Nephron (organoid): Measurements from ENCODE around the gene FBLN2.

Source experiments
- H3K27ac Mint-ChIP-seq, 3 experiments: 2 replicates each; pipeline ENCODE4 v1.8.0; 2020; ENCODE audit warnings: mixed read lengths in 3 of 3, mild to moderate bottlenecking in 2 of 3, moderate library complexity in 1 of 3
- H3K27me3 Mint-ChIP-seq: 2 replicates; pipeline ENCODE4 v1.8.0; 2021; ENCODE audit warnings: low read depth, mild to moderate bottlenecking, moderate library complexity, mixed read lengths
- H3K36me3 Mint-ChIP-seq: 2 replicates; pipeline ENCODE4 v1.8.0; 2020; ENCODE audit warnings: low read depth, mixed read lengths
- H3K4me1 Mint-ChIP-seq: 2 replicates; pipeline ENCODE4 v1.8.0; 2020; ENCODE audit warnings: mixed read lengths
- H3K4me3 Mint-ChIP-seq, 3 experiments: 2 replicates each; pipeline ENCODE4 v1.8.0; 2020; ENCODE audit warnings: mild to moderate bottlenecking in 3 of 3, mixed read lengths in 3 of 3, moderate library complexity in 2 of 3
- H3K9me3 Mint-ChIP-seq: 2 replicates; pipeline ENCODE4 v1.8.0; 2020; ENCODE audit warnings: mixed read lengths
- CTCF ChIP-seq, 3 experiments: fragments of 200-600 bp; sonication (generic); IDR thresholded peaks; one replicate each; pipeline ENCODE4 v1.5.0; 2021; ENCODE audit warnings: antibody characterized with exemption in 3 of 3; ENCODE audit not compliant: unreplicated experiment in 3 of 3

Gene FBLN2

GRCh38 chr3:13617097-13617738 lies 68.3 kb downstream of the FBLN2 start:
- Mint-ChIP-seq H3K36me3 (peaks cover 17% of the 10 kb centered on the region), H3K27me3 (peaks cover 5% of the 10 kb centered on the region), H3K4me1 (no peaks in the 10 kb centered on the region), H3K4me3 (no peak overlapping the region), H3K9me3 (peaks cover 2% of the 10 kb centered on the region), H3K27ac (no peak overlapping the region)
- no peak for TF ChIP-seq CTCF (IDR thresholded peaks at IDR 0.05; ENCODE audit: unreplicated experiment in 3 of 3)

- Mint-ChIP-seq H3K27ac (no peak overlapping the region), H3K4me3 (no peak overlapping the region), H3K36me3 (peaks cover 17% of the 10 kb centered on the region)
These were observed 69.1 kb downstream of the FBLN2 start for GRCh38 chr3:13617981-13618380.

GRCh38 chr3:13618836-13619235 lies 69.9 kb downstream of the FBLN2 start:
- Mint-ChIP-seq H3K27ac (no peak overlapping the region), H3K4me1 (no peaks in the 10 kb centered on the region), H3K9me3 (peaks cover 2% of the 10 kb centered on the region), H3K27me3 (peaks cover 5% of the 10 kb centered on the region), H3K4me3 (no peak overlapping the region), H3K36me3 (peaks cover 17% of the 10 kb centered on the region)
- TF ChIP-seq CTCF (IDR thresholded peaks at IDR 0.05; ENCODE audit: unreplicated experiment in 3 of 3) = no peak

More at GRCh38 chr3:13617981-13618380, 69.1 kb downstream of the FBLN2 start:
- H3K4me1 Mint-ChIP-seq = no peaks in the 10 kb centered on the region
- TF ChIP-seq CTCF (IDR thresholded peaks at IDR 0.05; ENCODE audit: unreplicated experiment in 3 of 3) = no peak
- H3K9me3 Mint-ChIP-seq = peaks cover 2% of the 10 kb centered on the region
- peaks cover 5% of the 10 kb centered on the region for H3K27me3 Mint-ChIP-seq

- H3K9me3 Mint-ChIP-seq = no peaks in the 10 kb centered on the region
- peaks cover 9% of the 10 kb centered on the region for H3K36me3 Mint-ChIP-seq
- no peak overlapping the region for H3K27ac Mint-ChIP-seq
- H3K27me3 Mint-ChIP-seq = peaks cover 5% of the 10 kb centered on the region
- no peak overlapping the region for H3K4me3 Mint-ChIP-seq
- no peak for TF ChIP-seq CTCF (IDR thresholded peaks at IDR 0.05; ENCODE audit: unreplicated experiment in 3 of 3)
- no peaks in the 10 kb centered on the region for H3K4me1 Mint-ChIP-seq
These were observed 70.8 kb downstream of the FBLN2 start for GRCh38 chr3:13619661-13620230.

GRCh38 chr3:13620281-13620680 lies 71.4 kb downstream of the FBLN2 start:
- Mint-ChIP-seq H3K9me3 (no peaks in the 10 kb centered on the region), H3K4me1 (no peaks in the 10 kb centered on the region), H3K36me3 (peaks cover 7% of the 10 kb centered on the region), H3K27ac (no peak overlapping the region), H3K4me3 (no peak overlapping the region), H3K27me3 (peaks cover 5% of the 10 kb centered on the region)
- no peak for TF ChIP-seq CTCF (IDR thresholded peaks at IDR 0.05; ENCODE audit: unreplicated experiment in 3 of 3)
